ENCODE measurements around the gene LSM7. TPM values are rescaled to one million over a fixed set of nuclear protein-coding genes. Genes with fewer than 3 reads are reported as not detected.

Gene LSM7
- total RNA-seq, 4 donors from 2014 or later, result 71.2 to 106 (median 87.5) TPM

DNA sequence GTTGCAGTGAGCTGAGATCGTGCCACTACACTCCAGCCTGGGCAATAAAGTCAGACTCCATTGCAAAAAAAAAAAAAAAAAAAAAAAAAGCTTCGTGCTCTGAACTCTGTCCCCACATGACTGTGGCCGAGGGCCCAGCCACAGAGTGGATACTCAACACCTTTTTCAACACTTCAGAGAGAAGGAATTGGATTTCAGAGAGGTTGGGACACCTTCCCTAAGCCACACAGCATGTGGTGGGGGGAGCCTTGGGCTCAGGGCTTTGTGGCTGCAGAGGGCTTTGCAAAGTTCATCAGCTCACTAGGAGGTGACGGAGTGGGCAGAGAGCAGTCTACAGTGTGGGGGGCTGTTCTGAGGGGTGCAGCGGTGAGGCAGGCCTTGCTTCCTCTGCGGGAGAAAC is 9.5 kb downstream of the LSM7 start:
- no peak for DNase-seq (ENCODE audit: low spot score in 2 of 2)
- TF ChIP-seq EP300 (IDR thresholded peaks at IDR 0.05) (no peak), POLR2AphosphoS5 (IDR thresholded peaks at IDR 0.05) (no peak)
- Histone ChIP-seq H3K9me3 (peaks cover 4% of the 10 kb centered on the region), H3K4me3 (no peak overlapping the region), H3K27me3 (peaks cover 2% of the 10 kb centered on the region), H3K36me3 (peaks cover 27% of the 10 kb centered on the region), H3K4me1 (no peaks in the 10 kb centered on the region), H3K27ac (no peak overlapping the region)
- WGBS, result 91% methylated on average over 6 of the region's 6 CpGs

DNA sequence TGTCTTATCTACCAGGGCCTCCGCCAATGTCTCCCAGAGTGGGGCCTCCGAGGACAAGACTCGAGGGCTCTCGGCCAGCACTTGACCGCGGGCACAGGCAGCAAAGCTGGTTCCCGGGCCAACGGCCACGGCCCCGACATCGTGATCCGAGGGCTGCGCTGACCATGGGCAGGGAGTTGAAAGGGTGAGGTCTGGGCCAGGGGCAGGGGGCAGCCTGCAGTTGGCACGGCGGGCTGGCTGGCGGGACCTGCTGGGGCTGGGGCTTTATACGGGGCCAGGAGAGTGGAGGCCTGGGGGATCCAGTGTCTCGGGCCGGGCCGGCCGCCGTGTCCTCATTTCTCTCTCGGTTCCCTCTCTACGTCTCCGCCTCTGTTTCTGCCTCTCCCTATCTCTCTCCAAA is 10.6 kb downstream of the LSM7 start:
- Histone ChIP-seq H3K36me3 (peaks cover 15% of the 10 kb centered on the region), H3K9me3 (peaks cover 4% of the 10 kb centered on the region), H3K4me1 (no peaks in the 10 kb centered on the region), H3K4me3 (no peak overlapping the region), H3K27ac (no peak overlapping the region), H3K27me3 (peaks cover 14% of the 10 kb centered on the region)
- WGBS, result 69% methylated on average over 14 of the region's 25 CpGs
- no peak for DNase-seq (ENCODE audit: low spot score in 2 of 2)
- TF ChIP-seq, protein P1, sequence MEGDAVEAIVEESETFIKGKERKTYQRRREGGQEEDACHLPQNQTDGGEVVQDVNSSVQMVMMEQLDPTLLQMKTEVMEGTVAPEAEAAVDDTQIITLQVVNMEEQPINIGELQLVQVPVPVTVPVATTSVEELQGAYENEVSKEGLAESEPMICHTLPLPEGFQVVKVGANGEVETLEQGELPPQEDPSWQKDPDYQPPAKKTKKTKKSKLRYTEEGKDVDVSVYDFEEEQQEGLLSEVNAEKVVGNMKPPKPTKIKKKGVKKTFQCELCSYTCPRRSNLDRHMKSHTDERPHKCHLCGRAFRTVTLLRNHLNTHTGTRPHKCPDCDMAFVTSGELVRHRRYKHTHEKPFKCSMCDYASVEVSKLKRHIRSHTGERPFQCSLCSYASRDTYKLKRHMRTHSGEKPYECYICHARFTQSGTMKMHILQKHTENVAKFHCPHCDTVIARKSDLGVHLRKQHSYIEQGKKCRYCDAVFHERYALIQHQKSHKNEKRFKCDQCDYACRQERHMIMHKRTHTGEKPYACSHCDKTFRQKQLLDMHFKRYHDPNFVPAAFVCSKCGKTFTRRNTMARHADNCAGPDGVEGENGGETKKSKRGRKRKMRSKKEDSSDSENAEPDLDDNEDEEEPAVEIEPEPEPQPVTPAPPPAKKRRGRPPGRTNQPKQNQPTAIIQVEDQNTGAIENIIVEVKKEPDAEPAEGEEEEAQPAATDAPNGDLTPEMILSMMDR (IDR thresholded peaks at IDR 0.05), result no peak
- TF ChIP-seq EP300 (IDR thresholded peaks at IDR 0.05) (no peak), POLR2A (IDR thresholded peaks at IDR 0.05) (no peak), POLR2AphosphoS5 (IDR thresholded peaks at IDR 0.05) (no peak)

DNA sequence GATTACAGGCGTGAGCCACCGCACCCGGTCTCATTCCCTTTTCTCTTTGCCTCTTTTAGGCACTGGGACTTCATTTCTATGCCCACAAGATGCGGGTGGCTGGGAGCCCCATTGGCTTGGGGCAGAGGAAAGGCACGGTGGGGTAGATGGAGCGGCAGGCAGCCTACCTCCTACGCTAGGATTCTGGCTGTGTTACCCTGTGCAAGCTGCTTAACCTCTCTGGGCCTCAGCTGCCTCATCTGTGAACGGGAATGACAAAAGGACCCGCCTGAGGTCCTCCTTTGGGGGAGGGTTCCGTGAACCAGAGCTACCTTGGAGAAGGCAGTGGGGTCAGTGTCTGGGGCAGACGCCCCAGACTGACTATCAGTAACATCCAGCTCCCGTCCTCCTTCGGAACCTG is 11.1 kb downstream of the LSM7 start:
- 90% methylated on average over 9 of the region's 13 CpGs for WGBS

DNA sequence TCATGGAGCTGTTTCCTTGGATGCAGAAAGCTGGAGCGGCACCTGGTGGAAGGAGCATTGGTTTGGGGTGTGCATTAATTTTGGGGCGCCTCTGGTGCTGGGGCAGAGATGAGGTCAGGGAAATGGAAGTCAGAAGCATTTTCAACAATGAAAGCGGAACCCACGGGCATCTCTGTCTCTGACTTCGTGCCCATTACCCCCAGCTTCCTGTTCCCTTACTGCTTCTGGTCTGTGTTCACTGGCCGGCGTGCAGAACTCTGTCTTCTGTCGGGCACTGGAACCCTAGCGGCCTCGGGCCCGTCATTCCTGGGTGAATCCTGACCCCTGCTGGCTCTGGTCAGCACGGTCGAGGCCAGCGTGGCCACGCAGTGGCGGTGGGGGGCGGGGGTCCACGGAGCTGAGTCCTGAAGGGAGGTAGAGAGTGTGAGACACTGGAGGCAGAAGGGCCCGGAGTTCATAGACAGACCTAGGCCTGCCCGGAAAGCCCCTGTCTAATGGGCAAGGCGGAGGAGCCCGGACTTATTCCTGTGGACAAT is 12.5 kb downstream of the LSM7 start:
- peaks cover 4% of the 10 kb centered on the region for H3K9me3 ChIP-seq
- 71% methylated on average over 9 of the region's 22 CpGs for WGBS
- H3K36me3 ChIP-seq, result no peaks in the 10 kb centered on the region
- peaks cover 26% of the 10 kb centered on the region for H3K27me3 ChIP-seq
- H3K4me1 ChIP-seq, result no peaks in the 10 kb centered on the region
- H3K4me3 ChIP-seq, result no peak overlapping the region
- TF ChIP-seq, protein P1 (IDR thresholded peaks at IDR 0.05), result peak in 1 of 2 donors; percentile 26
- TF ChIP-seq POLR2AphosphoS5 (IDR thresholded peaks at IDR 0.05), result no peak
- H3K27ac ChIP-seq, result no peak overlapping the region
- DNase-seq (ENCODE audit: low spot score in 2 of 2), result no peak

More for the DNA sequence above, 11.1 kb downstream of the LSM7 start:
- Histone ChIP-seq H3K27me3 (peaks cover 19% of the 10 kb centered on the region), H3K9me3 (peaks cover 4% of the 10 kb centered on the region), H3K36me3 (peaks cover 10% of the 10 kb centered on the region), H3K4me3 (no peak overlapping the region), H3K4me1 (no peaks in the 10 kb centered on the region), H3K27ac (no peak overlapping the region)
- TF ChIP-seq, protein P1 (IDR thresholded peaks at IDR 0.05), result no peak
- TF ChIP-seq EP300 (IDR thresholded peaks at IDR 0.05) (no peak), POLR2A (IDR thresholded peaks at IDR 0.05) (no peak), POLR2AphosphoS5 (IDR thresholded peaks at IDR 0.05) (no peak)
- no peak for DNase-seq (ENCODE audit: low spot score in 2 of 2)

DNA sequence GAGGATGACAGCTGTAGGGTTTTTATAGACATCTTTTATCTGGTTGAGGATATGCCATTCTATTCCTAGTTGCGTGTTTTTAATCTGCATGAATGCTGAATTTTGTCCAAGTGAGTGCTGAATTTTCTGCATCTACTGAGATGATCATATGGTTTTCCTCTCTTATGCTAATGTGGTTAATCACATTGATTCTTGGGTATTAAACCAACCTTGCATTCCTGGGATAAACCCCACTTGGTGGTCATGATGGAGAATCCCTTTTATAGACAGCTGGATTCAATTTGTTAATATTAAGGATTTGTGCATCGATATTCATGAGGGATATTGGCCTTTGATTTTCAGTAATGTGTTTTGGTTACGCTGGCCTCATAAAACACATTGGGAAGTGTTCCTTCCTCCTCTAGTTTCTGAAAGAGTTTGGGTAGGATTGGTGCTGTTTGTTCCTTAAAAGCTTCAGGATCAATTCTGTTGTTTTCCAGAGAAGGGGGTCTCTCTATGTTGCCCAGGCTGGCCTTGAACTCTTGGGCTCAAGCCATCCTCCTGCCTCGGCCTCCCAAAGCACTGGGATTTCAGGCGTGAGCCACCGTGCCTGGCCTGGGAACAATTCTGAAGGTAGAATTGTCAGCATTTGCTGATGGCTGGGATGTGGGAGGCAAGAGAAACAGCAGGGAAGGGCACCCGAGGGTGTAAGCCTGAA is 13.1 kb downstream of the LSM7 start:
- TF ChIP-seq POLR2A (IDR thresholded peaks at IDR 0.05), result no peak
- TF ChIP-seq POLR2AphosphoS5 (IDR thresholded peaks at IDR 0.05), result no peak
- no peak for TF ChIP-seq EP300 (IDR thresholded peaks at IDR 0.05)
- TF ChIP-seq, protein P1 (IDR thresholded peaks at IDR 0.05), result no peak
- H3K9me3 ChIP-seq, result peaks cover 4% of the 10 kb centered on the region
- WGBS, result 85% methylated on average over 7 of the region's 7 CpGs

More for the DNA sequence above, 13.1 kb downstream of the LSM7 start:
- Histone ChIP-seq H3K36me3 (no peaks in the 10 kb centered on the region), H3K4me1 (no peaks in the 10 kb centered on the region), H3K4me3 (no peak overlapping the region), H3K27ac (no peak overlapping the region), H3K27me3 (peaks cover 30% of the 10 kb centered on the region)
- DNase-seq (ENCODE audit: low spot score in 2 of 2), result no peak
